IMR-90 (cell line): Measurements from ENCODE around the gene CCDC85B. TPM values are rescaled to one million over a fixed set of nuclear protein-coding genes. Genes with fewer than 3 reads are reported as not detected.

Experiments
- ATAC-seq: fragments of 200-7000 bp; cut with Tn5 transposase; 2 replicates; pipeline ENCODE4 v1.9.1; 2020; ENCODE audit warnings: low read depth, mild to moderate bottlenecking, moderate library complexity
- BruUV-seq: library from RNA; stranded (reverse); fragments of 400-500 nt; replicated peaks from 2 replicates; lab custom pipeline; 2021; lab: Mats Ljungman, UMichigan
- CTCF ChIA-PET: fragments of 300-600 bp; formaldehyde crosslinking; extraction: SDS; loops from one replicate; lab custom pipeline; 2021; ENCODE audit warnings: antibody characterized with exemption; lab: Yijun Ruan, JAX
- POLR2A ChIA-PET: fragments of 300-600 bp; sonication (Branson Sonifier 250); formaldehyde crosslinking; loops from one replicate; lab custom pipeline; 2022; ENCODE audit warnings: antibody characterized with exemption; ENCODE audit not compliant: unreplicated experiment; lab: Charles Lee
- DNase-seq: peaks from one replicate; pipeline ENCODE4 v3.0.0; 2013
- H2AFZ ChIP-seq: replicated peaks from 2 replicates; pipeline ENCODE3; 2013; ENCODE audit warnings: low read length, mild to moderate bottlenecking; ENCODE audit not compliant: poor library complexity
- H2AK5ac ChIP-seq: 2 replicates; pipeline ENCODE4 v1.6.1; 2013; ENCODE audit warnings: low read depth, low read length, inconsistent platforms
- H2AK9ac ChIP-seq: replicated peaks from 2 replicates; pipeline ENCODE3; 2013; ENCODE audit warnings: mild to moderate bottlenecking, low read depth, low read length, moderate library complexity; ENCODE audit not compliant: poor library complexity
- H2BK120ac ChIP-seq: 2 replicates; pipeline ENCODE4 v1.6.1; 2013; ENCODE audit warnings: low read depth, low read length, inconsistent platforms
- H2BK15ac ChIP-seq: 3 replicates; pipeline ENCODE4 v1.6.1; 2013; ENCODE audit warnings: low read depth, low read length, inconsistent platforms
- H2BK20ac ChIP-seq: 2 replicates; pipeline ENCODE4 v1.6.1; 2013; ENCODE audit warnings: low read depth, mild to moderate bottlenecking, inconsistent platforms, low read length, moderate library complexity
- H2BK5ac ChIP-seq: 2 replicates; pipeline ENCODE4 v1.6.1; 2013; ENCODE audit warnings: mild to moderate bottlenecking, low read depth, low read length, inconsistent platforms; ENCODE audit not compliant: poor library complexity, severe bottlenecking
- H3K14ac ChIP-seq: replicated peaks from 2 replicates; pipeline ENCODE4 v1.6.1; 2013; ENCODE audit warnings: low read depth, low read length, inconsistent platforms
- H3K18ac ChIP-seq: 2 replicates; pipeline ENCODE4 v1.6.1; 2013; ENCODE audit warnings: low read depth, low read length, control low read depth
- H3K23ac ChIP-seq: 2 replicates; pipeline ENCODE4 v1.6.1; 2013; ENCODE audit warnings: low read depth, low read length, inconsistent platforms
- H3K27ac ChIP-seq: 2 replicates; pipeline ENCODE4 v1.5.1; 2013; ENCODE audit warnings: mild to moderate bottlenecking, control low read depth, low read length; ENCODE audit not compliant: insufficient read depth
- H3K27me3 ChIP-seq: 2 replicates; pipeline ENCODE4 v1.6.1; 2013; ENCODE audit warnings: low read length; ENCODE audit not compliant: control insufficient read depth, insufficient read depth
- H3K36me3 ChIP-seq: 2 replicates; pipeline ENCODE4 v1.6.1; 2013; ENCODE audit warnings: low read length, mixed read lengths; ENCODE audit not compliant: control insufficient read depth, insufficient read depth
- H3K4ac ChIP-seq: 2 replicates; pipeline ENCODE4 v1.6.1; 2013; ENCODE audit warnings: low read depth, low read length, inconsistent platforms
- H3K4me1 ChIP-seq: 2 replicates; pipeline ENCODE4 v1.6.1; 2013; ENCODE audit warnings: low read length, mixed read lengths; ENCODE audit not compliant: control insufficient read depth, insufficient read depth
- H3K4me2 ChIP-seq: 2 replicates; pipeline ENCODE4 v1.6.1; 2013; ENCODE audit warnings: low read depth, mild to moderate bottlenecking, control low read depth, low read length, moderate library complexity
- H3K4me3 ChIP-seq: 2 replicates; pipeline ENCODE4 v1.5.1; 2013; ENCODE audit warnings: low read depth, mild to moderate bottlenecking, control low read depth, low read length, moderate library complexity; ENCODE audit not compliant: insufficient read depth
- H3K56ac ChIP-seq: 2 replicates; pipeline ENCODE4 v1.6.1; 2013; ENCODE audit warnings: low read length, inconsistent platforms; ENCODE audit not compliant: insufficient read depth; ENCODE audit errors: extremely low read depth
- H3K79me1 ChIP-seq, 2 experiments: 2 replicates each; pipeline ENCODE4 v1.6.1; 2013; ENCODE audit warnings: low read length in 2 of 2, inconsistent platforms in 1 of 2, low read depth in 1 of 2
- H3K9ac ChIP-seq: 2 replicates; pipeline ENCODE4 v1.6.1; 2013; ENCODE audit warnings: low read depth, low read length, control low read depth
- H3K9me1 ChIP-seq: 2 replicates; pipeline ENCODE4 v1.6.1; 2013; ENCODE audit warnings: low read length, inconsistent platforms; ENCODE audit not compliant: insufficient read depth
- H3K9me3 ChIP-seq: 2 replicates; pipeline ENCODE4 v1.6.1; 2013; ENCODE audit warnings: low read length; ENCODE audit not compliant: control insufficient read depth, insufficient read depth
- H4K20me1 ChIP-seq: 2 replicates; pipeline ENCODE4 v1.6.1; 2013; ENCODE audit warnings: low read length, inconsistent platforms; ENCODE audit not compliant: insufficient read depth
- H4K5ac ChIP-seq: 2 replicates; pipeline ENCODE4 v1.6.1; 2013; ENCODE audit warnings: mild to moderate bottlenecking, low read depth, low read length, control low read depth
- H4K8ac ChIP-seq, 2 experiments: 2 replicates each; pipeline ENCODE4 v1.6.1; 2013; ENCODE audit warnings: low read depth in 2 of 2, low read length in 2 of 2, control low read depth in 1 of 2, inconsistent platforms in 1 of 2
- H4K91ac ChIP-seq: 2 replicates; pipeline ENCODE4 v1.6.1; 2013; ENCODE audit warnings: low read depth, low read length, inconsistent platforms; ENCODE audit not compliant: insufficient read depth
- MAFK ChIP-seq: IDR thresholded peaks from 2 replicates; pipeline ENCODE4 v1.6.1; 2012; ENCODE audit warnings: low read depth, low read length, improper control_type of control experiment
- POLR2A ChIP-seq: IDR thresholded peaks from 2 replicates; pipeline ENCODE4 v1.6.1; 2012; ENCODE audit warnings: mild to moderate bottlenecking, low read depth, low read length
- SMC3 ChIP-seq: fragments of 150-350 bp; IDR thresholded peaks from 2 replicates; pipeline ENCODE4 v1.6.1; 2016; ENCODE audit warnings: low read depth, mild to moderate bottlenecking, antibody characterized with exemption, low read length, moderate library complexity
- WGBS, 2 experiments: methylation state at CpG; one replicate each; pipeline versions ENCODE4 v1.1.5 to v1.1.7; 2013; ENCODE audit warnings: missing lambda C conversion rate in 2 of 2; ENCODE audit not compliant: insufficient read length in 1 of 2; ENCODE audit errors: extremely low coverage in 2 of 2; 5-methylcytosine and 5-hydroxymethylcytosine counted together
- dilution Hi-C: fragments of 300-500 bp; cut with HindIII; formaldehyde crosslinking; loops from one replicate; pipeline ENCODE4 v1.14.3; 2018; ENCODE audit warnings: low sequenced_read_pairs; ENCODE audit not compliant: unreplicated experiment
- in situ Hi-C: fragments of 300-500 bp; cut with MboI; formaldehyde crosslinking; loops from 3 replicates; pipeline ENCODE4 v1.14.3; 2019; ENCODE audit warnings: low sequenced_read_pairs, inconsistent platforms, mixed read lengths
- intact Hi-C: fragments of 100-400 bp; cut with micrococcal nuclease; formaldehyde crosslinking; loops from 2 replicates; pipeline ENCODE4 v1.10.0; 2022
- polyA plus RNA-seq, 3 experiments: library from polyadenylated mRNA; depleted of rRNA; stranded (reverse); fragments of >200 nt; gene quantifications; 2 replicates each; pipeline ENCODE4 v1.2.3, GENCODE V29; 2012; ENCODE audit warnings: low replicate concordance in 1 of 3
- total RNA-seq: library from RNA; depleted of rRNA; stranded (reverse); fragments of >200 nt; gene quantifications from 2 replicates; pipeline ENCODE4 v1.2.3, GENCODE V29; 2012
- TF ChIP-seq, protein P1 (sequence below): conservative IDR thresholded peaks from 2 replicates; pipeline ENCODE4 v1.5.1; 2012; ENCODE audit warnings: mild to moderate bottlenecking, low read depth, low read length, improper control_type of control experiment
- TF ChIP-seq, protein P2 (sequence below): fragments of 150-350 bp; IDR thresholded peaks from 2 replicates; pipeline ENCODE4 v1.6.1; 2017; ENCODE audit warnings: mild to moderate bottlenecking, antibody characterized with exemption, low read length, low read depth

CCDC85B gene
- total and polyA plus RNA-seq, 2 of the 4 experiments (the other 2 are of a cell fraction): 17.6 to 35.4 TPM

- Histone ChIP-seq H3K9me3 (no peaks in the 10 kb centered on the region), H3K9me1 (no peaks in the 10 kb centered on the region; the same call in 1 of the 2 replicates), H3K27me3 (no peaks in the 10 kb centered on the region), H2BK120ac (no peak overlapping the region), H2AK5ac (no peak overlapping the region), H3K9ac (no peak overlapping the region), H2AFZ (peak overlapping the region; percentile 74), H3K79me1 (no peaks in the 10 kb centered on the region), H3K14ac (no peak overlapping the region), H3K4me2 (no peak overlapping the region), H3K4me3 (no peak overlapping the region), H2AK9ac (no peak overlapping the region), H3K27ac (no peak overlapping the region), H3K18ac (no peak overlapping the region), H4K91ac (no peak overlapping the region), H4K8ac (no peak overlapping the region), H4K20me1 (no peaks in the 10 kb centered on the region), H3K36me3 (no peaks in the 10 kb centered on the region), H2BK5ac (no peak overlapping the region), H3K23ac (no peak overlapping the region), H3K4ac (no peak overlapping the region), H3K4me1 (peaks cover 4% of the 10 kb centered on the region; the same call in 1 of the 2 replicates), H2BK15ac (no peak overlapping the region), H4K5ac (no peak overlapping the region), H2BK20ac (no peak overlapping the region), H3K56ac (no peak overlapping the region)
- ChIA-PET CTCF (interaction anchor here (0.7 kb wide), 1 partner anchor 19 kb away, joined by 3 read pairs; no protein-coding TSS in a partner anchor), POLR2A (no interaction called here)
- intact Hi-C loops (no loop called here), in situ Hi-C loops (no loop called here), dilution Hi-C loops (no loop called here)
- TF ChIP-seq SMC3: no peak
- TF ChIP-seq MAFK: no peak
- TF ChIP-seq, protein P1, sequence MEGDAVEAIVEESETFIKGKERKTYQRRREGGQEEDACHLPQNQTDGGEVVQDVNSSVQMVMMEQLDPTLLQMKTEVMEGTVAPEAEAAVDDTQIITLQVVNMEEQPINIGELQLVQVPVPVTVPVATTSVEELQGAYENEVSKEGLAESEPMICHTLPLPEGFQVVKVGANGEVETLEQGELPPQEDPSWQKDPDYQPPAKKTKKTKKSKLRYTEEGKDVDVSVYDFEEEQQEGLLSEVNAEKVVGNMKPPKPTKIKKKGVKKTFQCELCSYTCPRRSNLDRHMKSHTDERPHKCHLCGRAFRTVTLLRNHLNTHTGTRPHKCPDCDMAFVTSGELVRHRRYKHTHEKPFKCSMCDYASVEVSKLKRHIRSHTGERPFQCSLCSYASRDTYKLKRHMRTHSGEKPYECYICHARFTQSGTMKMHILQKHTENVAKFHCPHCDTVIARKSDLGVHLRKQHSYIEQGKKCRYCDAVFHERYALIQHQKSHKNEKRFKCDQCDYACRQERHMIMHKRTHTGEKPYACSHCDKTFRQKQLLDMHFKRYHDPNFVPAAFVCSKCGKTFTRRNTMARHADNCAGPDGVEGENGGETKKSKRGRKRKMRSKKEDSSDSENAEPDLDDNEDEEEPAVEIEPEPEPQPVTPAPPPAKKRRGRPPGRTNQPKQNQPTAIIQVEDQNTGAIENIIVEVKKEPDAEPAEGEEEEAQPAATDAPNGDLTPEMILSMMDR: peak; percentile 3; the same call in 1 of the 2 replicates
- TF ChIP-seq POLR2A: no peak
- TF ChIP-seq, protein P2, sequence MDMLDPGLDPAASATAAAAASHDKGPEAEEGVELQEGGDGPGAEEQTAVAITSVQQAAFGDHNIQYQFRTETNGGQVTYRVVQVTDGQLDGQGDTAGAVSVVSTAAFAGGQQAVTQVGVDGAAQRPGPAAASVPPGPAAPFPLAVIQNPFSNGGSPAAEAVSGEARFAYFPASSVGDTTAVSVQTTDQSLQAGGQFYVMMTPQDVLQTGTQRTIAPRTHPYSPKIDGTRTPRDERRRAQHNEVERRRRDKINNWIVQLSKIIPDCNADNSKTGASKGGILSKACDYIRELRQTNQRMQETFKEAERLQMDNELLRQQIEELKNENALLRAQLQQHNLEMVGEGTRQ: peak; percentile 82
- DNase-seq (no peak), ATAC-seq (peak; percentile 46)
- BruUV-seq: no TSS peak
- 83% methylated on average over 2 of the region's 9 CpGs; no CpG with 5 or more reads in 1 of the 2 experiments for WGBS, 2 experiments
These were observed 42.1 kb downstream of the CCDC85B start for GRCh38 chr11:65932558-65932919.
